GM23338 (cell line): ENCODE results near the gene ZNF776.

ENCODE experiments used
- POLR2AphosphoS5 ChIP-seq: IDR thresholded peaks from 2 replicates; pipeline ENCODE4 v1.6.1; 2016; ENCODE audit warnings: antibody characterized with exemption, low read depth
- TF ChIP-seq, protein P1 (sequence below), 2 experiments: fragments of 200-600 bp in 1 of 2; sonication (generic) in 1 of 2; conservative IDR thresholded peaks; 2 replicates each; pipeline versions ENCODE4 v1.5.1 to v1.6.1; 2016 to 2017; ENCODE audit warnings: antibody characterized with exemption in 2 of 2, low read depth in 2 of 2, mild to moderate bottlenecking in 2 of 2, moderate library complexity in 1 of 2

DNA sequence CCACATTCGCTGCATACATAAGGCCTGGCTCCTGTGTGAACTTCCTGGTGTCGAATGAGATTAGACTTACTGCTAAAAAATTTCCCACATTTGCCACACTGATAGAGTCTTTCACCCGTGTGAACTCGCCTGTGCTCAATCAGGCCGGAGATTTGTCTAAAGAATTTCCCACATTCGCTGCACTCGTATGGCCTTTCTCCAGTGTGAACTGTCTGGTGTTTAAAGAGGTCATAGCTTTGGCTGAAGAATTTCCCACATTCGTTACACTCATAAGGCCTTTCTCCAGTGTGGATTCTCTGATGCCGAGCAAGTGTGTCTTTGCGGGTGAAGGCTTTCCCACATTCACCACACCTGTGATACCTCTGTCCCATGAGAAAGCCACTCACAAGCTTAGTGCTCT, 25.7 kb upstream of the ZNF776 start:
- TF ChIP-seq POLR2AphosphoS5 = no peak
- TF ChIP-seq, protein P1, sequence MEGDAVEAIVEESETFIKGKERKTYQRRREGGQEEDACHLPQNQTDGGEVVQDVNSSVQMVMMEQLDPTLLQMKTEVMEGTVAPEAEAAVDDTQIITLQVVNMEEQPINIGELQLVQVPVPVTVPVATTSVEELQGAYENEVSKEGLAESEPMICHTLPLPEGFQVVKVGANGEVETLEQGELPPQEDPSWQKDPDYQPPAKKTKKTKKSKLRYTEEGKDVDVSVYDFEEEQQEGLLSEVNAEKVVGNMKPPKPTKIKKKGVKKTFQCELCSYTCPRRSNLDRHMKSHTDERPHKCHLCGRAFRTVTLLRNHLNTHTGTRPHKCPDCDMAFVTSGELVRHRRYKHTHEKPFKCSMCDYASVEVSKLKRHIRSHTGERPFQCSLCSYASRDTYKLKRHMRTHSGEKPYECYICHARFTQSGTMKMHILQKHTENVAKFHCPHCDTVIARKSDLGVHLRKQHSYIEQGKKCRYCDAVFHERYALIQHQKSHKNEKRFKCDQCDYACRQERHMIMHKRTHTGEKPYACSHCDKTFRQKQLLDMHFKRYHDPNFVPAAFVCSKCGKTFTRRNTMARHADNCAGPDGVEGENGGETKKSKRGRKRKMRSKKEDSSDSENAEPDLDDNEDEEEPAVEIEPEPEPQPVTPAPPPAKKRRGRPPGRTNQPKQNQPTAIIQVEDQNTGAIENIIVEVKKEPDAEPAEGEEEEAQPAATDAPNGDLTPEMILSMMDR (conservative IDR thresholded peaks at IDR 0.05; ENCODE audit: low read depth in 2 of 2) = no peak
